Thoracic aorta (tissue), 2 donors: ENCODE measurements around the gene EXOC6B. TPM values are rescaled to one million over a fixed set of nuclear protein-coding genes. Genes with fewer than 3 reads are reported as not detected.

Source experiments
- ATAC-seq: fragments of 150-250 bp; one replicate; pipeline ENCODE4 v1.8.0; 2017; ENCODE audit warnings: low read depth; ENCODE audit not compliant: insufficient number of reproducible peaks, low FRiP score
- DNase-seq: peaks from one replicate; pipeline ENCODE4 v3.0.0-alpha.2; 2020; ENCODE audit warnings: low spot score
- H3K27ac ChIP-seq, 2 donors: fragments of 200-600 bp; sonication (generic); 1 replicate in 1 of 2; 2 replicates in 1 of 2; pipeline ENCODE4 v1.5.1; 2016; ENCODE audit warnings: mild to moderate bottlenecking in 2 of 2, moderate library complexity in 2 of 2
- H3K27me3 ChIP-seq: fragments of 200-600 bp; sonication (generic); replicated peaks from 2 replicates; pipeline ENCODE4 v1.6.0; 2016; ENCODE audit warnings: mild to moderate bottlenecking; ENCODE audit not compliant: insufficient read depth
- H3K36me3 ChIP-seq: fragments of 200-600 bp; sonication (generic); one replicate; pipeline ENCODE4 v1.5.1; 2016
- H3K4me1 ChIP-seq, 2 donors: fragments of 200-600 bp; sonication (generic); 1 replicate in 1 of 2; 2 replicates in 1 of 2; pipeline versions ENCODE4 v1.5.1 to v1.6.0; 2016; ENCODE audit warnings: low read depth in 2 of 2, mild to moderate bottlenecking in 1 of 2; ENCODE audit not compliant: control insufficient read depth in 1 of 2
- H3K4me3 ChIP-seq: fragments of 200-600 bp; sonication (generic); 2 replicates; pipeline ENCODE4 v1.5.1; 2016; ENCODE audit warnings: mild to moderate bottlenecking
- H3K9me3 ChIP-seq: fragments of 200-600 bp; sonication (generic); 2 replicates; pipeline ENCODE4 v1.5.1; 2016
- CTCF ChIP-seq: fragments of 200-600 bp; sonication (generic); IDR thresholded peaks from one replicate; pipeline ENCODE4 v1.5.1; 2019; ENCODE audit warnings: antibody characterized with exemption
- total RNA-seq, 2 donors: library from RNA; depleted of rRNA; stranded (reverse); fragments of >200 nt; gene quantifications; one replicate each; pipeline versions ENCODE4 v1.1.0 to v1.2.3, GENCODE V29; 2016

Gene EXOC6B
- total RNA-seq, 2 donors from 2014 or later, result 29.6 to 44.5 TPM

- ATAC-seq (no peak), DNase-seq (no peak)
- TF ChIP-seq CTCF, result no peak
- H3K4me1 ChIP-seq, result peaks cover 3 to 6% of the 10 kb centered on the region in 2 donors
- no peaks in the 10 kb centered on the region for H3K9me3 ChIP-seq
- no peak overlapping the region for H3K4me3 ChIP-seq
- no peak overlapping the region for H3K27ac ChIP-seq
- H3K36me3 ChIP-seq, result no peaks in the 10 kb centered on the region
- no peaks in the 10 kb centered on the region for H3K27me3 ChIP-seq
Measured at GRCh38 chr2:72676341-72677025, 149.3 kb downstream of the EXOC6B start.

GRCh38 chr2:72674982-72675915, 150.6 kb downstream of the EXOC6B start:
- Histone ChIP-seq H3K4me3 (no peak overlapping the region), H3K4me1 (no peaks in the 10 kb centered on the region), H3K27me3 (no peaks in the 10 kb centered on the region), H3K36me3 (no peaks in the 10 kb centered on the region), H3K9me3 (no peaks in the 10 kb centered on the region), H3K27ac (no peak overlapping the region)
- TF ChIP-seq CTCF, result no peak
- DNase-seq, result no peak
- ATAC-seq, result no peak

GRCh38 chr2:72673279-72673678, 152.6 kb downstream of the EXOC6B start:
- no peak for ATAC-seq

GRCh38 chr2:72669121-72669520, 156.7 kb downstream of the EXOC6B start:
- H3K27ac ChIP-seq, result no peak overlapping the region
- H3K4me3 ChIP-seq, result no peak overlapping the region
- TF ChIP-seq CTCF, result no peak
- DNase-seq (no peak), ATAC-seq (no peak)
- H3K36me3 ChIP-seq, result no peaks in the 10 kb centered on the region
- peaks cover 6% of the 10 kb centered on the region for H3K9me3 ChIP-seq
- no peaks in the 10 kb centered on the region for H3K4me1 ChIP-seq
- H3K27me3 ChIP-seq, result no peaks in the 10 kb centered on the region

More at GRCh38 chr2:72673279-72673678, 152.6 kb downstream of the EXOC6B start:
- no peak overlapping the region for H3K4me3 ChIP-seq
- no peaks in the 10 kb centered on the region for H3K4me1 ChIP-seq
- no peak for TF ChIP-seq CTCF
- H3K36me3 ChIP-seq, result no peaks in the 10 kb centered on the region
- H3K27ac ChIP-seq, result no peak overlapping the region
- no peaks in the 10 kb centered on the region for H3K27me3 ChIP-seq
- no peaks in the 10 kb centered on the region for H3K9me3 ChIP-seq
- no peak for DNase-seq

GRCh38 chr2:72668647-72669046, 157.2 kb downstream of the EXOC6B start:
- no peaks in the 10 kb centered on the region for H3K36me3 ChIP-seq
- DNase-seq (no peak), ATAC-seq (no peak)
- no peaks in the 10 kb centered on the region for H3K4me1 ChIP-seq
- no peak overlapping the region for H3K4me3 ChIP-seq
- peaks cover 6% of the 10 kb centered on the region for H3K9me3 ChIP-seq
- H3K27me3 ChIP-seq, result no peaks in the 10 kb centered on the region
- no peak overlapping the region for H3K27ac ChIP-seq
- TF ChIP-seq CTCF, result no peak
